ENCODE data around the gene TOR4A.

Gene TOR4A

GRCh38 chr9:137295849-137296669 is 18.5 kb downstream of the TOR4A start:
- peak; percentile 34 for DNase-seq

GRCh38 chr9:137296670-137297664 is 19.4 kb downstream of the TOR4A start:
- DNase-seq, result peak; percentile 47

- no peak for DNase-seq
Measured at GRCh38 chr9:137297966-137298365, 20.4 kb downstream of the TOR4A start.

GRCh38 chr9:137298401-137299202 is 21.1 kb downstream of the TOR4A start:
- peak; percentile 48 for DNase-seq

- peak; percentile 33 for DNase-seq
Measured at GRCh38 chr9:137299203-137299565, 21.7 kb downstream of the TOR4A start.

GRCh38 chr9:137299938-137300337 is 22.4 kb downstream of the TOR4A start:
- no peak for DNase-seq

GRCh38 chr9:137300567-137301080 is 23.1 kb downstream of the TOR4A start:
- DNase-seq, result no peak

- peak; percentile 62 for DNase-seq
Measured at GRCh38 chr9:137301081-137301947, 23.8 kb downstream of the TOR4A start.

- DNase-seq, result peak; percentile 88
Measured at GRCh38 chr9:137302118-137302448, 24.6 kb downstream of the TOR4A start, which contains the start of gene NRARP. Gene NRARP, minus strand, starts transcription at chr9:137302271. Its CDS starts 343 bp downstream, at chr9:137301928.

- DNase-seq, result peak; percentile 48
Measured at GRCh38 chr9:137302449-137303150, 25.1 kb downstream of the TOR4A start.

- peak; percentile 39 for DNase-seq
Measured at GRCh38 chr9:137303151-137303892, 25.8 kb downstream of the TOR4A start.

GRCh38 chr9:137303893-137304382 is 26.4 kb downstream of the TOR4A start:
- DNase-seq, result peak; percentile 55

- DNase-seq, result peak; percentile 47
Measured at GRCh38 chr9:137304383-137305059, 27.0 kb downstream of the TOR4A start.

- DNase-seq, result peak; percentile 80
Measured at GRCh38 chr9:137305060-137305797, 27.7 kb downstream of the TOR4A start.

- DNase-seq, result no peak
Measured at GRCh38 chr9:137305798-137306065, 28.2 kb downstream of the TOR4A start.

GRCh38 chr9:137306066-137306849 is 28.7 kb downstream of the TOR4A start:
- peak; percentile 51 for DNase-seq

GRCh38 chr9:137306850-137307254 is 29.3 kb downstream of the TOR4A start:
- peak; percentile 32 for DNase-seq
